GM21367 (cell line): ENCODE data around the gene IQCB1.
A peak's percentile ranks its signal among the peaks of the same experiment; 100 is the strongest.
"Not testable (repeated sequence)": the region's sequence is repeated elsewhere in the genome, so short reads cannot be mapped to it uniquely, and the experiment has no call there.

Source experiments
- ATAC-seq: cut with Tn5 transposase; IDR thresholded peaks from one replicate; pipeline ENCODE4 v1.9.1; 2021; ENCODE audit not compliant: unreplicated experiment

IQCB1 gene

GRCh38 chr3:121834671-121835464 lies at the start of gene IQCB1, which contains the start of gene EAF2:
TSS of gene IQCB1 (minus strand) at chr3:121835060. CDS start at chr3:121828960, 6,100 bp downstream.
TSS of gene EAF2 (plus strand) at chr3:121835209. CDS start at chr3:121835286, 77 bp downstream.
- peak; percentile 95 for ATAC-seq

GRCh38 chr3:121883507-121883906 lies 48.6 kb upstream of the IQCB1 start:
- no peak for ATAC-seq

DNA sequence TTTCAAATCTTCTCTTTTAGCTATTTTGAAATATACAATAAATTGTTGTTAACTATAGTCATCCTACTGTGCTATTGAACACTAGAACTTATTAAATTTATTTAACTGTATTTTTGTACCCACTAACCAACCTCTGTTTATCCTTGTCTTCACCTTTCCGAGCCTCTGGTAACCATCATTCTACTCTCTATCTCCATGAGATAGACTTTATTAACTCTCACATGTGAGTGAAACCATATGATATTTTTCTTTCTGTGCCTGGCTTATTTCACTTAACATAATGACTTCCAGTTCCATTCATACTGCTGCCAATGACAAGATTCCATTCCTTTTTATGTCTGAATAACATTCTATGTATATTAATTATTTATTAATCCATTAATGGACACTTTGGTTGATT lies 43.6 kb upstream of the IQCB1 start:
- ATAC-seq = no peak

GRCh38 chr3:121871430-121871829 lies 36.6 kb upstream of the IQCB1 start:
- ATAC-seq = no peak

- no peak for ATAC-seq
Observed at GRCh38 chr3:121870717-121871116, 35.9 kb upstream of the IQCB1 start.

DNA sequence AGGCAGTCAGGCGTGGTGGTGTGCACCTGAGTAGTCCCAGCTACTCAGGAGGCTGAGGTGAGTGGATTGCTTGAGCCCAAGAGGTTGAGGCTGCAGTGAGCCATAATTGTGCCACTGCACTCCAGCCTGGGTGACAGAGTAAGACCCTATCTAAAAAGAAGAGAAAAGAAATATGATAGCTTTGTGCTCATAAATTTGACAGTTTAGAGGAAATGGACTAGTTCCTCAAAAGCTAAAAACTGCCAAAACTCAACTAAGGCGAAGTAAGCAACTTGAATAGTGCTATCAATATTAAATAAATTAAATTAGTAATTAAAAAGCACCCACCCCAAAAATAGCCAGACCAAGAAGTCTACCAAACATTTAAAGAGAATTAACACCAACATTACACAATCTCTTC lies 34.9 kb upstream of the IQCB1 start:
- ATAC-seq = no peak

- ATAC-seq = no peak
Observed at GRCh38 chr3:121863801-121864200, 28.9 kb upstream of the IQCB1 start.

GRCh38 chr3:121863247-121863646 lies 28.4 kb upstream of the IQCB1 start:
- not testable (repeated sequence) for ATAC-seq

DNA sequence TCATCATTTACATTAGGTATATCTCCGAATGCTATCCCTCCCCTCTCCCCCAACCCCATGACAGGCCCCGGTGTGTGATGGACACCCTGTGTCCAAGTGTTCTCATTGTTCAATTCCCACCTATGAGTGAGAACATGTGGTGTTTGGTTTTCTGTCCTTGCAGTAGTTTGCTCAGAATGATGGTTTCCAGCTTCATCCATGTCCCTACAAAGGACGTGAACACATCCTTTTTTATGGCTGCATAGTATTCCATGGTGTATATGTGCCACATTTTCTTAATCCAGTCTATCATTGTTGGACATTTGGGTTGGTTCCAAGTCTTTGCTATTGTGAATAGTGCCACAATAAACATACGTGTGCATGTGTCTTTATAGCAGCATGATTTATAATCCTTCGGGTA lies 22.9 kb upstream of the IQCB1 start:
- not testable (repeated sequence) for ATAC-seq

GRCh38 chr3:121855555-121855954 lies 20.7 kb upstream of the IQCB1 start:
- ATAC-seq = no peak

DNA sequence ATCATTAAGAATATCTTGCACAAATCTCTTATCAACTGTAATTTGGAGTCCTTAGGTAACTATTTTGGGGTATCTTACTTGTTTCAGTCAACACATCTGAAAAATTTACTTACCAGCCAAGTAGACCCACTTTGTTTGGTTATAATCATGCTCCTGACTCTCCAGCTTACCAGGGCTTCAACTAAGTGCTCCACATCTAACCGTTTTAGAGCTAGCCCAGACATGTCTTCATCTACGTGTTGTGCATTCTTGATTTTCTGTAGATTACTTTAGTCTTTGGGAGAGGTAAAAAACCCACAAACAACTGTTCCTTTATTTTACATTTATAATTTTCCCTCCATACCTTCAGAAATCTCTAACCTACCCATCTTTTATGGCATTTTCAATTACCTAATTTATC lies 17.4 kb upstream of the IQCB1 start:
- ATAC-seq = no peak

GRCh38 chr3:121844892-121845291 lies 10.0 kb upstream of the IQCB1 start:
- ATAC-seq = no peak

DNA sequence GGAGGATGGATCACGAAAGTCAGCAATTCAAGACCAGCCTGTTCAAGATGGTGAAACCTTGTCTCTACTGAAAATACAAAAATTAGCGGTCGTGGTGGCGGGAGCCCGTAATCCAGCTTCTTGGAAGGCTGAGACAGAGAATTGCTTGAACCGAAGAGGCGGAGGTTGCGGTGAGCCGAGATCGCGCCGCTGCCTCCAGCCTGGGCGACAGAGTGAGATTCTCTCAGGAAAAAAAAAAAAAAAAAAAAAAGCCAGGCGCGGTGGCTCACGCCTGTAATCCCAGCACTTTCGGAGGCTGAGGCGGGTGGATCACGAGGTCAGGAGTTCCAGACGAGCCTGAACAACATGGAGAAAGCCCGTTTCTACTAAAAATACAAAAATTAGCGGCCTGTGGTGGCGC lies 5.1 kb upstream of the IQCB1 start:
- no peak for ATAC-seq

- no peak for ATAC-seq
Observed at GRCh38 chr3:121836481-121836880, 1.6 kb upstream of the IQCB1 start.

GRCh38 chr3:121836064-121836463 lies 1.2 kb upstream of the IQCB1 start:
- ATAC-seq = no peak

GRCh38 chr3:121835465-121835801 lies 573 bp upstream of the IQCB1 start:
- peak; percentile 20 for ATAC-seq

GRCh38 chr3:121834157-121834670 lies 646 bp downstream of the IQCB1 start:
- peak; percentile 4 for ATAC-seq

DNA sequence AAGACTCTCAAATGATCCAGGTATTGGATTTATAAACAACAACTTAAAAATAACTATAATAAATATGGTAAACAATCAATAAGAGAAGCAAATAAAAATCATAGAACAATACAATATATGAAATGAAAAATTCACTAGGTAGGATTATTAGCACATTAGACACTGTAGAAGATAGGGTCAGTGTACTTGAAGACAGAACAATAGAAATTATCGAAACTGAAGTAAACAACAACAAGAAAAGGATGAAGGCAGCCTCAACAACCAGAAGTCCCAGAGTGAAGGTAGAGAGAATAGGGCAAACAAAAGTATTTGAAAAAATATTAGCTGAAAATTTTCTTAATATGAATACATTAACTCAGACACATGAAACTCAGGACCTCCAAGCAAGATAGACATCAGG lies 11.9 kb downstream of the IQCB1 start:
- ATAC-seq = no peak

DNA sequence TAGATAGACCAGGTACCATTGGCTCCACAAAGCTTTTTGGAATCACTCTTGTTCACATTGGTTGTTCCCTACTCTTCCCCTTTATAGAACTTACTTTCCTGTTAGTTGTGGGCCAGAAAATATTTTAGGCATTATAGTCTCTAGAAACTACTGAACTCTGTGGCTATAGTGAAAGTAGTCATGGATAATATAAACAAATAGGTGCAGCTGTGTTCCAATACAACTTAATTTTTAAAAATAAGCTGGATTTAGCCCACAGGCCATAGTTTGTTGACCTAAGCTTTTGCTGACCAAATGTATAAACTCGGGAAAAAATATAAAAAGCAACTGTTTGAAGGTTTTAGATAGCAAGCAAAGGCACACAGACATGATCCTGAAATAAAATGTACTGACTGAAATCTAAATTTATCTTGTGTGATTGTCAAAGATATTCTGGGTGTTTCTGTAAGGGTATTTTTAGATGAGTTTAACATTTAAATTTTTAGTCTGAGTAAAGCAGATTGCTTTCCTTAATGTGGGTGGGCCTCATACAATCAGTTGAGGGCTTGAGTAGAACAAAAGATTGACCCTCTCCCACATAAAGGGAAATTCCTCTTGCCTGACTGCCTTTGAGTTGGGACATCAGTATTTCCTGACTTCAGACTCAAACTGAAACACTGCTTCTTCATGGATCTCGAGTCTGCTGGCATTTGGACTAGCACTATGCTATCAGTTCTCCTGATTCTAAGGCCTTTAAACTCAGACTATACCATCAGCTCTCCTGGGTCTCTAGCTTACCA lies 13.2 kb downstream of the IQCB1 start:
- ATAC-seq = no peak

GRCh38 chr3:121819236-121819635 lies 15.6 kb downstream of the IQCB1 start:
- no peak for ATAC-seq

DNA sequence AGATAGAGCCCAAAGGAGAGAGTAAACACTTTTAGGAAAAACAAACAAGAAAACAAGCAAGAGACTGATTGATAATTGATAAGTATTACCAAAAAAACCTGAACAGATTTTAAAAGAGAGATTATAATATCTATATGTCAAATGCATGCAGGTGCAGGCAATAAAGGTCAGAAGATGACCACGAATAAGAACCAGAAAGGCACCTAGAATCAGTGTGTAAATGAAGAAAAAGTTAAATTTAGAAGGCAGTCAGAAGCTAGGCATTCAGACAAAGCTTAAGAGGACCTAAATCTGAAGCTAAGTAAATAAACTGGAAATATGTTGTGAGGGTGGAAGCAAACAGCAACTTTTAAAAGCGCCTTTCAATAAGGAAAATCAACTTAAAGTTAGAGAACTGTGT lies 16.3 kb downstream of the IQCB1 start:
- no peak for ATAC-seq

GRCh38 chr3:121817753-121818152 lies 17.1 kb downstream of the IQCB1 start:
- no peak for ATAC-seq
